Measurements from ENCODE around the gene KCNQ1.

KCNQ1 gene

DNA sequence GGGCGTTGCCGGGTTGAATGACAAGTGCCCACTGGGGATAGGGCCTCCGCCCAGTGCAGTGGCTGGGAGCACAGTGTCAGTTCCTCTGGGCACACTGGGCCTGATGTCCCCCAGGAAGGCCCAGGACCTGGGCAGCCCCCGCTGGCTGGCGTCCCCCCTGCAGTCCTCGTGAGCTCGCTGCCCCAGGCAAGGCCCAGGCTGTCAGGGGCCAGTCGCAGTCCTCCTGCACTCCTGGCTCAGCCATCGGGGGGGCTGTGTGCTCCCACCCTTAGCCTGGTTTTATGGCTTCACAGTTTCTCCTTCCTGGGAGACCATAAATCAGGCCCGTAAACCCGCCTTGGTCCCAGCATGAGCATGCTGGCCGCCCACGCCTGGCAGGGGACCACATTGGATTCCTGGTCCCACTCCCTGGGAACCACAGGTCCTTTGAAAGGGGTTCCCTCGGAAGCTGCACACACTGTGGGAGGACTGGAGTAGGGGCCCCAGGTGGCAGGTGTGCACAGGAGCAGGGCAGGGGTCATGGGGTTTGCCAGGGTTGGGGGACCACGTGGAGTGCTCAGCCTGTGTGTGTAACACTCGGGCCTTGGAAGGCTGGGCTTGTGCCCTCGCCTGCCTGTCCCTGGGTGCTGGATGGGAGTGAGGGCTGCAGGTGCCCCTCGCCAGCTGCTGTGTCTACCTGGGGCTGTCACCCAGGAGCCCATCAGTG, 141.4 kb downstream of the KCNQ1 start:
- peak; percentile 0 for DNase-seq

DNA sequence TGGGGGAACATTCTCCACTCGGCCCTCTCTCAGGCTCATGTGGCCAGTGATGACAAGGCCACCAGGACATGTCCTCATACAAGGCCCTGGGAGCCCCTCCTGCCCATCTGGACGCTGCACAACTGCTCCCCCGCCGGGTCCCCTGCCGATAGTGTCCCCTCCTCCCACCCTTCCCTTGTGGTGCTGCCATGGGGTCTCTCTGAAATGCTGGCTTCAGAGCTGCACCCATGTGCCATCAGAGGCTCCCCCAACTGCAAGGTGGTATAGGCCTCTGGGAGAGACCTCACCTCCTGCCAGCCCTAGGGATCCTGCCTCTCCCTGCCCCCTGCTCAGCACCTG, 142.0 kb downstream of the KCNQ1 start:
- no peak for DNase-seq

DNA sequence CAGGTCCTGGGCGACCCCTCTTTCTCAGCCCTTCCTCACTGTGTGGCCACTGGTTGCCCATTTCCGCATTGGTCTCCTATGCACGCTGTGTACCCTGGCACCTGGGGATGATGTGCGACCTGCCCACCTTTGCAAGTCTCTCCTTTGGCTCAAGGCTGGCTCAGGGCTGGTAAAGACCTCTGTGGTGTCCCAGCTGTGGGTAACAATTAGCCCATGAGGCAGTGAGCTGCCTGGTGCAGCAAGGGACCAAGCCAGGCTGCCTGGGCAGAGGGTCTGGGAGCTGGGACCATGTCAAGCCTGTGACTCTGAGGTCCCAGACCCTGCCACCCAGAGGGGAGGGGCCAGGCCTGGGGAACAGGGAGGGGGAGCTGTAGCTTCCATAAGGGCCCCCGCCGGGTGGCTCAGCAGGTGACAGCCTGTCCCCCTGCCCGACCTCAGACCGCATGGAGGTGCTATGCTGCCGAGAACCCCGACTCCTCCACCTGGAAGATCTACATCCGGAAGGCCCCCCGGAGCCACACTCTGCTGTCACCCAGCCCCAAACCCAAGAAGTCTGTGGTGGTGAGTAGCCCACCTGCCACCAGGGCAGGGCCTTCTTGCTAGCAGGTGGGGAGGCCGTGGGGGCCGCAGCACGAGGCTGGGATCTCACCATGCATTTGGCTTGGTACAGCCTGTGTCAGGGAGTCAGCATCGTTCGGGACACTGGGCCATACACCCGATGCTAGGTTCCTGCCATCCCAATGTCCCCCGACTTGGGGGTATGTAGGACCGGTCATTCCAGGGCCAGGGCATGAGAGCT, 142.5 kb downstream of the KCNQ1 start:
- DNase-seq: no peak

- DNase-seq: no peak
Observed at GRCh38 chr11:2587976-2588748, 143.4 kb downstream of the KCNQ1 start.

GRCh38 chr11:2588809-2589537, 144.2 kb downstream of the KCNQ1 start:
- DNase-seq: no peak

- no peak for DNase-seq
Observed at GRCh38 chr11:2589538-2589934, 144.7 kb downstream of the KCNQ1 start.

DNA sequence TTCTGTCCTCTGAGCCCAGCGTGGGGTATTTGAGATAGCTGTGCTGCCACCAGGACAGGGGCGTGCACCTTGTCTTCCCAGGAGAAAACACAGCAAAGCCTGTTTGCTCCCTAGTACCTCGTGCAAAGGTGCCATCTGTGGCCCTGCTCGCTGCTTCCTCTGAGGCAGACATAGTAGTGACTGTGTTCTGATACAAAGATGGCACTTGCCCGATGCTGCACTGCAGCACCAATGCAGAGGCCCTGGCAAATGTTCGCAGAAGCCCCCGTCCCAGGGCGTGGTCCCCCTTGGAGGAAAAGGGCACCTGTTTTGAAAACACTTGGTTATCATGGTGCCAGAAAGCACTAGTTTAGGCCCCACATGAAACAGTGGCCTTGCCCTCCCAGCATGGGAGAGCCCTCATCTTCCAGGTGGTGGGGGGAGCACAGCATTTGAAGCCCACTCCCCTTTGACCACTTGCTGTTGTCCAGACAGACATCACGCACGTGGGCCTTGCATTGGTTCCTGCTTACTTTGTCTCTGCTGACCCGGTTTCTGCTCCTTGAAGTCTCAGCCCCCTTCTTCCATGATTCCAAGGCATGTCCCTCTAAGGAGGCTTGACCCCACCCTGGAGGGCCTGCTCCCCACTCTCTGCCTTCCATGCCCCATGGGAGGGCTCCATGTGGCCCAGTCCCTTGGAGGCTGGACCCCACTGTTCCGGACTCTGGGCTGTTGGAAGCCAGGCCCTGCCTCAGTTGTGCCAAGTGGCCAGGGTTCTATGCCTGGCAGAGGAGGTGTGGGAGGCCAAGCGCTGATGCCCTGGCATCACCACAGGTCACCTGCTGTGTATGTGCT, 145.5 kb downstream of the KCNQ1 start:
- DNase-seq: no peak

- DNase-seq: no peak
Observed at GRCh38 chr11:2590965-2591754, 146.4 kb downstream of the KCNQ1 start.

- no peak for DNase-seq
Observed at GRCh38 chr11:2591805-2592204, 147.0 kb downstream of the KCNQ1 start.

GRCh38 chr11:2592559-2593392, 148.0 kb downstream of the KCNQ1 start:
- no peak for DNase-seq

DNA sequence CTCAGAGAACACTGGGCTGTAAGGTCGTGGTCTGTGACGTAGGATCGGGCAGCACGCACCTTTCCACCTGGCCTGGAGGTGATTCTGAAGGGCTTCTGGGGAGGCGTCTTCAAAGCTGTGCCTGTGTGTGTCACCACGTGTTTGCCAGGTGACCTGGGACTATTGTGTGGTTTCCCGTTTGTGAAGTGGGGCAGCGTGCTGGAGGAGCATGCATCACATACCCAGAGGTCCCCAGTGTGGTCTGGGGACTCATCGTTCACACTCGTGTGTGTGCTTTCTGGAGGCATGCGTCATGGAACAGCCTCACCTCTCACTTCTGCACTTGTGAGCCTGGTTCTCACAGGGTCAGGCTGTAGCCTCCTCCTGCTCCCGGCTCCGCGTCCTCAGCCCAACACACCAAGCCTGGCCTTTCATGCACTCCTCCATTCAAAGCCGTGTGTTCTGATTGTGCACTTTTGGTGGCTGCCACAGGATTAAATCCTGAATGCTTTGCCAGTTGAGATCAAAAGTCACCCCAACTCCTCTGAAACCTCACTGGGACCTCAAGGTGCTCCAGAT, 148.7 kb downstream of the KCNQ1 start:
- DNase-seq: no peak

- DNase-seq: no peak
Observed at GRCh38 chr11:2594267-2594666, 149.5 kb downstream of the KCNQ1 start.

GRCh38 chr11:2595204-2595603, 150.4 kb downstream of the KCNQ1 start:
- no peak for DNase-seq

DNA sequence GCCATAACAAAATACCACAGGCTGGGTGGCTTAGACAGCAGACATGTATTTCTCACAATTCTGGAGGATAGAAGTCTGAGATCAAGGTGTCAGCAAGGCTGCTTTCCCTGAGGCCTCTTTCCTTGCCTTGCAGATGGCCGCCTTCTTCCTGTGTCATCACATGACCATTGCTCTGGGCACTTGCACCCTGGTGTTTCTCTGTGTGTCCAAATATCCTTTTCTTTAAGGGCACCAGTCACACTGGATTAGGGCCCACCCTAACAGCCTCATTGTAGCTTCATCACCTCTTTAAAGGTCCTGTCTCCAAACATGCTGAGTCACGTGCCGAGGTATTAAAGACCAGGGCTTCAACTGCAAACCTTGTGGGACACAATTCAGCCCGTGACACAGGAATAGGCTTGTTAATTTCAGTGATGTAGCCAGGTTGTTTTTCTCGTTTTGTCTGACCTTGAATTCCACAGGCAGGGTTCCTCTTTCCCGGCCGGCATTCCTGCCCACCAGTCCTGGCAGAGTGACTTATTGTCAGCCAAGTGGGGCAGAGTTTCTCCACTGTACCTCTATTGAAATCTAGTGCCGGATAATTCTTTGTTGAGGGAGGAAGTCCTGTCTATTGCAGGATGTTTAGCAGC, 154.9 kb downstream of the KCNQ1 start:
- DNase-seq: no peak

GRCh38 chr11:2609345-2609744, 164.5 kb downstream of the KCNQ1 start:
- DNase-seq: no peak

GRCh38 chr11:2612884-2613571, 168.2 kb downstream of the KCNQ1 start:
- no peak for DNase-seq

- DNase-seq: no peak
Observed at GRCh38 chr11:2621894-2622293, 177.1 kb downstream of the KCNQ1 start.

GRCh38 chr11:2625183-2625582, 180.4 kb downstream of the KCNQ1 start:
- DNase-seq: no peak

DNA sequence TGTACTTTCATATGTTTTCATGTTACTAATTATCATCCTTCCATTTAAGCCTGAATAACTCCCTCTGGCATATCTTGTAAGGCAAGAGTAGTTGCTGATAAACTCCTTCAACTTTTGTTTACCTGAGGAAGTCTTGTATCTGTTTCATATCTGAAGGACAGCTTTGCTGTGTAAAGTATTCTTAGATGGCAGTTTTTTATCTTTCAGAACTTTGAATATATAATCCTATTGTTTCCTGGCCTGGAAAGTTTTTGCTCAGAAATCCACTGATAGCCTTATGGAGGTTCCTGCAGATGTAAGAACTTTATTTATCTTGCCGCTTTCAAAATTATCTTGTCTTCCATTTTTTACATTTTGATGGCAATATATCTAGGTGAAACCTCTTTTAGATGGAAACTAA, 185.9 kb downstream of the KCNQ1 start:
- DNase-seq: no peak

Data from stimulated activated CD4-positive, alpha-beta T cell treated with anti-CD3 and anti-CD28 coated beads, Interleukin-15, amount 100 ng/mL, for 24 hours (primary cell).